Activated naive CD8-positive, alpha-beta T cell treated with anti-CD3 and anti-CD28 coated beads, Interleukin-2, amount 10 ng/mL, durations not matched to agents 7 days and 5 days (primary cell): Measurements from ENCODE around the gene SLC25A45. TPM values are rescaled to one million over a fixed set of nuclear protein-coding genes. Genes with fewer than 3 reads are reported as not detected.

ENCODE experiments used
- ATAC-seq: fragments of 150-1000 bp; cut with Tn5 transposase; one replicate; pipeline ENCODE4 v1.10.0; 2021; ENCODE audit warnings: low read depth, moderate library complexity
- POLR2A ChIA-PET: fragments of 350-600 bp; sonication (Branson Sonifier 250); formaldehyde crosslinking; loops from one replicate; lab custom pipeline; 2021; ENCODE audit warnings: antibody characterized with exemption; lab: Charles Lee
- DNase-seq: peaks from one replicate; pipeline ENCODE4 v3.0.0; 2021
- H3K27ac Mint-ChIP-seq: one replicate; pipeline ENCODE4 v1.8.0; 2022; ENCODE audit warnings: mild to moderate bottlenecking, mixed read lengths
- H3K27me3 Mint-ChIP-seq: one replicate; pipeline ENCODE4 v1.8.0; 2022; ENCODE audit warnings: mild to moderate bottlenecking, moderate library complexity, mixed read lengths
- H3K36me3 Mint-ChIP-seq: one replicate; pipeline ENCODE4 v1.8.0; 2021; ENCODE audit warnings: mild to moderate bottlenecking, mixed read lengths
- H3K4me1 Mint-ChIP-seq: one replicate; pipeline ENCODE4 v1.8.0; 2021; ENCODE audit warnings: mixed read lengths
- H3K4me3 Mint-ChIP-seq: one replicate; pipeline ENCODE4 v1.8.0; 2022; ENCODE audit warnings: mild to moderate bottlenecking, moderate library complexity, mixed read lengths
- H3K9me3 Mint-ChIP-seq: one replicate; pipeline ENCODE4 v1.8.0; 2021; ENCODE audit warnings: mixed read lengths
- total RNA-seq, 2 experiments: library from RNA; stranded (reverse); gene quantifications; one replicate each; pipeline ENCODE4 v1.2.3, GENCODE V29; 2021

The SLC25A45 gene
- total RNA-seq, 2 experiments from 2014 or later: 25.5 to 29.6 TPM

DNA sequence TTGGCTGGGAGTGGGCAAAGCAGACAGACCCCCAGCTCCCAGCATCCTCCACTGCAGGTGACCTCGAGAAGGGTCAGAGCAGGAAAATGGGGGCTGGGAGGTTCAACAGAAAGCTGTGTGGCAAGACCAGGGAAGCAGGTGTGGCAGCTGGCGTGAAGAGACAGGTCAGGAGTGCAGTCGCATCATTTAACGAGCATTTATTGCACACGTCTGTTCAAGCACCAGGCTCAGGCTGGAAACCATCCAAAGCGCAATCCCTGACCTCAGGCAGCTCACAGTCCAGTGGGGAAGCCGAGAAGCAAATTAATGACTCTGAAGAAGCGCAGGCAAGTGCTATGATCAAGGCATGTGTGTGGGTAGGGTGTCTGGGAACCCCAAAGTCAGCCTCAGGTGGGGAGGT lies 7.4 kb downstream of the SLC25A45 start:
- no peak overlapping the region for H3K27ac Mint-ChIP-seq
- no peak for ATAC-seq
- DNase-seq: no peak
- no peaks in the 10 kb centered on the region for H3K9me3 Mint-ChIP-seq
- no peaks in the 10 kb centered on the region for H3K27me3 Mint-ChIP-seq
- H3K4me1 Mint-ChIP-seq: no peaks in the 10 kb centered on the region
- no peak overlapping the region for H3K4me3 Mint-ChIP-seq
- POLR2A ChIA-PET: interaction anchor here (0.7 to 1.4 kb wide), 3 partner anchors 10 to 69 kb away, joined by 3 to 4 read pairs (median 3); no protein-coding TSS in a partner anchor
- no peaks in the 10 kb centered on the region for H3K36me3 Mint-ChIP-seq

DNA sequence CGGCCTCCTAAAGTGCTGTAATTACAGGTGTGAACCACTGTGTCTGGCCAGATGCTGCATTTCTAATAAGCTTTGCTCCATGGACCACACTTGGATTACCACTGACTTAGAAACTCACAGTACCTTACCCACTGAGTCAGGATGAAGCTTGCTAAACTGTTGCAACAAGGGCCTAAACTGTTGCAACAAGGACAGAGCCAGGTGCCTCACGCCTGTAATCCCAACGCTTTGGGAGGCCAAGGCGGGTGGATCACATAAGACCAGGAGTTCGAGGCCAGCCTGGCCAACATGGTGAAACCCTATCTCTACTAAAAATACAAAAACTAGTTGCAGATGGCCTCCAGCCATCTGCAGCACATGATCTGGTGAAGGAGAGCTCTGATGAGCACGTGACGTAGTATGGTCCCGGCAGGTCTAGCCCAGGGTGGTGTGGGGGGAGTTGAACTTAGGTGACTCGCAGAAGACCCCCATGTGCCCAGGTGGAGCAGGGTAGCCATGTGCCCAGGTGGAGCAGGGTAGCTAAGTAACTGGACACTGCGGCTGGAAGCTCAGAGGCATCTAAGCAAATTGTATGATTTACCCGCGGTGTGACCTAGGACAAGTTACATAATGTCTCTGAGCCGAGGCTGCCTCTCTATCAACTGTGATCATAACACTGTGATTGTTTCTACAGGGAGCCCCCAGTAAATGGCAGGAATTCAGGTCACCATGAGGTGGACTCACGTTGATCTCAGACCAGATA lies 8.4 kb downstream of the SLC25A45 start:
- ATAC-seq (no peak), DNase-seq (no peak)
- Mint-ChIP-seq H3K4me3 (no peak overlapping the region), H3K27ac (no peak overlapping the region), H3K9me3 (no peaks in the 10 kb centered on the region), H3K36me3 (no peaks in the 10 kb centered on the region), H3K4me1 (no peaks in the 10 kb centered on the region), H3K27me3 (no peaks in the 10 kb centered on the region)
- POLR2A ChIA-PET: interaction anchor here (1.3 to 1.6 kb wide), 2 partner anchors 13 to 128 kb away, joined by 3 read pairs; no protein-coding TSS in a partner anchor

DNA sequence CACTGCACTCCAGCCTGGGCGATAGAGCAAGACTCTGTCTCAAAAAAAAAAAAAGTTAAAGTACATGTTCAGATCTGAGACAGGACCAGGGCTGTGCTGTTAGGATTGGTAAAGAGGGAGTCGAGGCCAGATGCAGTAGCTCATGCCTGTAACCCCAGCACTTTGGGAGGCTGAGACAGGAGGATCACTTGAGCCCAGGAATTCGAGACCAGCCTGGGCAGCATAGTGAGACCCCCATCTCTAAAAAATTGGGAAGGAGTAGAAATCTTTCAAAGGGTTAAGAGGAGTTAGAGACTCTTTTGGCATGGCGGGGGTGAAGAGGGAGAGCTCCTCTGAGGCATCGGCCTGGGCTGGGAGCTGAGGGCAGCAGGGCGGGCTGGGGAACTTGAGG lies 11.8 kb downstream of the SLC25A45 start:
- no peak overlapping the region for H3K4me3 Mint-ChIP-seq
- POLR2A ChIA-PET: interaction anchor here (0.6 to 1.0 kb wide), 2 partner anchors 16 to 138 kb away, joined by 3 read pairs; partner anchors contain the start of gene FRMD8
- peaks cover 2% of the 10 kb centered on the region for H3K4me1 Mint-ChIP-seq
- DNase-seq (no peak), ATAC-seq (no peak)
- H3K27ac Mint-ChIP-seq: no peak overlapping the region
- H3K9me3 Mint-ChIP-seq: no peaks in the 10 kb centered on the region
- no peaks in the 10 kb centered on the region for H3K27me3 Mint-ChIP-seq
- H3K36me3 Mint-ChIP-seq: no peaks in the 10 kb centered on the region

DNA sequence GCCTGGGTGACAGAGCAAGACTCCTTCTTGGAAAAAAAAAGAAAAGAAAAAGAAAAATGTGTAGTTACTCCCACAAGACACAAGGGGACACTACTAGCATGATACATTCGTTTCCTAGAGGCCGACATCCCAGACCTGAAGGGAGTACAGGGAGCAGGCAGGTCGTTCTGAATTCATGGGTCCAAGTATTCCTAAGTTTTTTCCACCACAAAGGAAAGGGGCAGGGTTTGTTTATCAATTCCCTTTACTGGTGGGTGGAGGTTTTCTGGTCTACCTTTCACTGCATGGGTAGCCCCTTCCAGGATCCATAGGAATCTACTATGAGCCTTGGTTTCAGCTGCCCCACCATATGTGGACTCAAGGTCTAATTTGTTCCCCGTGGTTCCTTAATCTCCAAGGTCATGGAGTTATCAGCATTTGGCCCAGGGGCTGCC lies 16.1 kb downstream of the SLC25A45 start:
- POLR2A ChIA-PET: no interaction called here
- DNase-seq: no peak
- no peaks in the 10 kb centered on the region for H3K36me3 Mint-ChIP-seq

DNA sequence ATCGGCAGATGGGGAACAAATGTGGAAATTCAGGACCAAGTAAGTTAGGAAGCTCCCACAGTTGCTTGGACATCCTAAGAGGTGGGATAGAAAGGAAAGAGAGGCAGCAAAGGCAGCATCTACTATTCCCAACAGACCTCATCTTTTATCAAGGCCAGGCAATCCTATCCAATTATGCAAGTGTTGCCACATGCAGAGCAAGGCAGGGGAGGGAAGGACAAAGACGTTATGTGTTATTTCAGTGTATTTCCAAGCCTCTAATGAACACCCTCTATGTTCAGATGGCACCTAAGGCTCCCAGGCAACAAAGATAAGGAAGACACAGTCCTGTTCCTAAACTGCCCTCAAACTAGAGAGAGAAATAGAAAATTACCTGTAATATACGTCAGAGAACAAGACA lies 18.7 kb downstream of the SLC25A45 start:
- Mint-ChIP-seq H3K9me3 (no peaks in the 10 kb centered on the region), H3K27ac (no peak overlapping the region), H3K4me1 (peaks cover 4% of the 10 kb centered on the region), H3K4me3 (no peak overlapping the region), H3K27me3 (no peaks in the 10 kb centered on the region), H3K36me3 (no peaks in the 10 kb centered on the region)
- DNase-seq: no peak
- POLR2A ChIA-PET: no interaction called here
- no peak for ATAC-seq

More for the DNA sequence above, 16.1 kb downstream of the SLC25A45 start:
- no peaks in the 10 kb centered on the region for H3K27me3 Mint-ChIP-seq
- peak; percentile 66 for ATAC-seq
- H3K4me1 Mint-ChIP-seq: peaks cover 4% of the 10 kb centered on the region
- H3K9me3 Mint-ChIP-seq: no peaks in the 10 kb centered on the region
- H3K27ac Mint-ChIP-seq: no peak overlapping the region
- no peak overlapping the region for H3K4me3 Mint-ChIP-seq

DNA sequence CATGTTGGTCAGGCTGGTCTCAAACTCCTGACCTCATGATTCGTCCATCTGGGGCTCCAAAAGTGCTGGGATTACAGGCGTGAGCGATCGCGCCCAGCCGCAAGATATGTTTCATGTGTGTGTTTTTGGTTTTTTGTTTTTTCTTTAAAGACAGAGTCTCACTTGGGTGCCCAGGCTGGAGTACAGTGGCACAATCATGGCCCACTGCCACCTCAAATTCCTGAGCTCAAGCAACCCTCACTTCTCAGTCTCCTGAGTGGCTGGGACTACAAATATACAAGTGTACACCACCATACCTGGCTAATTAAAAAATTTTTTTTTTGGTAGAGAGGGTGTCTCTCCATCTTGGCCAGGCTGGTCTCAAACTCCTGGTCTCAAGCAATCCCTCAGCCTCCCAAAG lies 19.5 kb downstream of the SLC25A45 start:
- Mint-ChIP-seq H3K4me3 (no peak overlapping the region), H3K27ac (no peak overlapping the region), H3K9me3 (no peaks in the 10 kb centered on the region), H3K36me3 (no peaks in the 10 kb centered on the region), H3K27me3 (no peaks in the 10 kb centered on the region), H3K4me1 (peaks cover 5% of the 10 kb centered on the region)
- ATAC-seq (no peak), DNase-seq (no peak)
- POLR2A ChIA-PET: no interaction called here

DNA sequence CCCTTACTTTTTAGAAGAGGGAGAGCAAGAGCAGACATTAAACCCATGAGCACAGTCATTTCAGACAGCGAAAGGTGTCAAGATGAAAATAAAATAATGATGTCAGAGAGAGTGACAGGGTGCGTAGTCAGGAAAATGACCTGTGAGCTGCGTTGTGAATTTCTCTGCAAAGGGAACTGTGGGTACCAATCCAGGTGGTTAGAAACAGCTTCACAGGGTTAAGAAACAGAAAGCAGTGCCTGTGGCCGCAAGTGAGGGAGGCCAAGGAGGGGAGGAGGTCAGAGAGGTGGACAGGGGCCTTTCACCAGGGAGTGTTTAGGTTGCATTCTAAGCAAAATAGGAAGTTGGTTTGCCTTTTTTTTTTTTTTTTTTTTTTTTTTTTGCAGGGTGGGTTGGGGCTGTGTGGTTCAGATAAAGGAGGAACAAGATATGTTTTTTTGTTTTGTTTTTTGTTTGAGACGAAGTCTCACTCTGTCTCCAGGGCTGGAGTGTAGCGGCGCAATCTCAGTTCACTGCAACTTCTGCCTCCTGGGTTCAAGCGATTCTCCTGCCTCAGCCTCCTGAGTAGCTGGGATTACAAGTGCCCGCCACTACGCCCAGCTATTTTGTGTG lies 20.0 kb downstream of the SLC25A45 start:
- ATAC-seq: no peak
- POLR2A ChIA-PET: no interaction called here
- Mint-ChIP-seq H3K4me1 (peaks cover 6% of the 10 kb centered on the region), H3K9me3 (no peaks in the 10 kb centered on the region), H3K27me3 (no peaks in the 10 kb centered on the region), H3K36me3 (no peaks in the 10 kb centered on the region), H3K27ac (no peak overlapping the region), H3K4me3 (no peak overlapping the region)
- DNase-seq: no peak

DNA sequence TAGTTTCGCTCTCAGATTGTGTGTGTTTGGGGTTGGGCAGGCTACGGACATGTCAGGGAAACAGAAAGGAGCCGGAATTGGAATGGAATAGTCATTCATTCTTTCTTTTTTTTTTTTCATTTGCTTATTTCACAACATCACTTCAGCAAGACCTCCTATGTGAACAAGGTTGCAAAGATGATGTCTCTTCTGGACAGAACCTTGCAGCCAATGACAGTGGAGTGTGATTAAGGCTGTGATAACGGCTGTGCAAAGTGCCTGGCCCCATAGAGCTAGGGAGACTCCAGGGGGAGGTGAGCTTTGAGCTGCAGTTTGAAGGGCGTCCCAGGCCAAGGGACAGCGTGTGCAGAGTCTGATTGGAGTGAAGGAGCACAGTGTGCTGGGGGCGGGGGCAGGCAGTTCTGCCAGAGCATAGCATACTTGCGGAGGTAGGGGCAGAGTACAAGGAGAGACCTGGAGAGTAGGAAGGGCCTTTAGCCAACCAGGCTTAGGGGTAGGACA lies 24.5 kb downstream of the SLC25A45 start:
- Mint-ChIP-seq H3K36me3 (no peaks in the 10 kb centered on the region), H3K4me1 (peaks cover 15% of the 10 kb centered on the region), H3K27ac (no peak overlapping the region), H3K27me3 (no peaks in the 10 kb centered on the region), H3K4me3 (no peak overlapping the region), H3K9me3 (no peaks in the 10 kb centered on the region)
- DNase-seq (no peak), ATAC-seq (no peak)
- POLR2A ChIA-PET: interaction anchor here (2.8 kb wide), 1 partner anchor 24 kb away, joined by 15 read pairs; the partner anchor contains the start of gene DPF2

DNA sequence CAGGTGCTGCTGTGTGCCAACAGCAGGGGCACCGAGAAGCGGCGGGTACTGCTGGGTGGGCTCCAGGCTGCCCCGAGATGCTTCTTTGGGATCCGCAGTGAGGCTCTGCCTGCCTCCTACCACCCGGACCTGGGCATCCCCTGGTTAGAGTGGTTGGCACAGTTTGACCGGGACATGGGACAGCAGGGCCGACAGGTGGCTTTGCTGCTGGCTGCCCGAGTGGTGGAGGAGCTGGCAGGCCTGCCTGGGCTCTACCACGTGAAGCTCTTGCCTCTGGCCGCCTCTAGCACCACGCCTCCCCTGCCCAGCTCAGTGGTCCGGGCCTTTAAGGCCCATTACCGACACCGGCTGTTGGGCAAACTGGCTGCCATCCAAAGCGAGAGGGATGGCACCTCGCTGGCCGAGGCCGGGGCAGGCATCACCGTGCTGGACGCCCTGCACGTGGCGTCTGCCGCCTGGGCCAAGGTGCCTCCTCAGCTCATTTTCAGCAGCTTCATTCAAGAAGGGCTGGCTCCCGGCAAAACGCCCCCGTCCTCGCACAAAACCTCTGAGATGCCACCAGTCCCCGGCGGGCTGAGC lies 26.0 kb downstream of the SLC25A45 start:
- Mint-ChIP-seq H3K4me3 (peak overlapping the region; percentile 51), H3K4me1 (peaks cover 14% of the 10 kb centered on the region), H3K27me3 (no peaks in the 10 kb centered on the region), H3K27ac (no peak overlapping the region), H3K9me3 (no peaks in the 10 kb centered on the region), H3K36me3 (peaks cover 7% of the 10 kb centered on the region)
- no peak for ATAC-seq
- no peak for DNase-seq
- POLR2A ChIA-PET: interaction anchor here (0.7 to 2.8 kb wide), 5 partner anchors 13 to 145 kb away, joined by 3 to 15 read pairs (median 3); partner anchors contain the start of gene DPF2

DNA sequence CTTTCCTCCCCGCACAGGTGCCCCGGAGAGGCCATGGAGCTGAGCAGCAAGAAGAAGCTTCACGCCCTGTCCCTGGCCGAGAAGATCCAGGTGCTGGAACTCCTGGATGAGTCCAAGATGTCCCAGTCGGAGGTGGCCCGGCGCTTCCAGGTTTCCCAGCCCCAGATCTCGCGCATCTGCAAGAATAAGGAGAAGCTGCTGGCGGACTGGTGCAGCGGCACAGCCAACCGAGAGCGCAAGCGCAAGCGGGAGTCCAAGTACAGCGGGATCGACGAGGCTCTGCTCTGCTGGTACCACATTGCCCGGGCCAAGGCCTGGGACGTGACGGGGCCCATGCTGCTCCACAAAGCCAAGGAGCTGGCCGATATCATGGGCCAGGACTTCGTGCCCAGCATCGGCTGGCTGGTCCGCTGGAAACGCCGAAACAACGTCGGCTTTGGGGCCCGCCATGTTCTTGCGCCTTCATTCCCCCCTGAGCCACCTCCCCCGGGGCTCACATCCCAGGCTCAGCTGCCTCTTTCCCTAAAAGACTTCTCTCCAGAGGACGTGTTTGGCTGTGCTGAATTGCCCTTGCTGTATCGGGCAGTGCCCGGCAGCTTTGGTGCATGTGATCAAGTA lies 26.6 kb downstream of the SLC25A45 start:
- POLR2A ChIA-PET: interaction anchor here (0.7 to 2.8 kb wide), 8 partner anchors 12 to 146 kb away, joined by 3 to 15 read pairs (median 3); partner anchors contain the start of genes DPF2 and MALAT1
- H3K27ac Mint-ChIP-seq: peak overlapping the region; percentile 91
- no peaks in the 10 kb centered on the region for H3K27me3 Mint-ChIP-seq
- H3K36me3 Mint-ChIP-seq: peaks cover 7% of the 10 kb centered on the region
- no peak for ATAC-seq
- no peak for DNase-seq
- no peaks in the 10 kb centered on the region for H3K9me3 Mint-ChIP-seq
- peaks cover 14% of the 10 kb centered on the region for H3K4me1 Mint-ChIP-seq
- peak overlapping the region; percentile 93 for H3K4me3 Mint-ChIP-seq

DNA sequence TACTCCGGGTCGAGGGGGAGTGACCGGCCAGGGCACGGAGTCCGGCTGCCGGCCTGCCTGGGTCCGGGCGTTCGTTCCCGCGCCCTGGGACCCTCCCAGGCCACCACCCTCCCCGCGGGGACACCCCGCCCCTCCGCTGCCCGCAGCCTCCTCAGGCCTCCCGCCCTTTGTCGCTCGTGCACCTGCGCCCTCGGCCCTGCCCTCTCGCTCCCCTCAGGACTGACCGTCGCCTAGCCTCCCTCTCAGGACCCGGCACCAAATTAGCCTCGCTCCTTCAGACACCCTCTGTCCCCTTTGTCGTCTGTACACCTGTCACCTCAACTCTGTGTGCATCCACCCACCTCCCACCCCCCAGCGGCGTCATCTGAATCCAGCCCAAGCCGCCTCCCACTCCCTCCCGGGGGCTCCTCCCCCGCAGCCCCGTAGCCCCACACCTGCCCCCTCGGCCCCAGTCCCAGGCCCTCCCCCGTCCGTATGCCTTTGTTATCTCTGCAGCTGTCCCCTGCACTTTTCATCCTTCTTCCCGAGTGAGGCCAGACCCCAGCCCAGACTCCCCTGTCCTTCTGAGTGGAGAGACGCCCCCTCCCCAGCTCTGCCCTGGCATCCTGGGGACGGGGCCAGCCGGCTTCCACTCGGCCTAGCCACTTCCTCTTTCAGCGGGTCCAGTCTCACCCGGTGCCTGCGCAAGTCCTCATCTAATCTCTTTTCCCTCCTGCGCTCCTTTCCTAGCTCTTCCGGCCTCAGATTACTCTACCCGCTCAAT lies 27.3 kb downstream of the SLC25A45 start:
- H3K9me3 Mint-ChIP-seq: no peaks in the 10 kb centered on the region
- H3K4me1 Mint-ChIP-seq: peaks cover 14% of the 10 kb centered on the region
- H3K36me3 Mint-ChIP-seq: peaks cover 7% of the 10 kb centered on the region
- POLR2A ChIA-PET: interaction anchor here (0.7 to 2.8 kb wide), 7 partner anchors 11 to 147 kb away, joined by 3 to 15 read pairs (median 3); partner anchors contain the start of genes DPF2 and MALAT1
- DNase-seq (no peak), ATAC-seq (peak; percentile 22)
- H3K27me3 Mint-ChIP-seq: no peaks in the 10 kb centered on the region
- peak overlapping the region; percentile 93 for H3K4me3 Mint-ChIP-seq
- peak overlapping the region; percentile 91 for H3K27ac Mint-ChIP-seq

DNA sequence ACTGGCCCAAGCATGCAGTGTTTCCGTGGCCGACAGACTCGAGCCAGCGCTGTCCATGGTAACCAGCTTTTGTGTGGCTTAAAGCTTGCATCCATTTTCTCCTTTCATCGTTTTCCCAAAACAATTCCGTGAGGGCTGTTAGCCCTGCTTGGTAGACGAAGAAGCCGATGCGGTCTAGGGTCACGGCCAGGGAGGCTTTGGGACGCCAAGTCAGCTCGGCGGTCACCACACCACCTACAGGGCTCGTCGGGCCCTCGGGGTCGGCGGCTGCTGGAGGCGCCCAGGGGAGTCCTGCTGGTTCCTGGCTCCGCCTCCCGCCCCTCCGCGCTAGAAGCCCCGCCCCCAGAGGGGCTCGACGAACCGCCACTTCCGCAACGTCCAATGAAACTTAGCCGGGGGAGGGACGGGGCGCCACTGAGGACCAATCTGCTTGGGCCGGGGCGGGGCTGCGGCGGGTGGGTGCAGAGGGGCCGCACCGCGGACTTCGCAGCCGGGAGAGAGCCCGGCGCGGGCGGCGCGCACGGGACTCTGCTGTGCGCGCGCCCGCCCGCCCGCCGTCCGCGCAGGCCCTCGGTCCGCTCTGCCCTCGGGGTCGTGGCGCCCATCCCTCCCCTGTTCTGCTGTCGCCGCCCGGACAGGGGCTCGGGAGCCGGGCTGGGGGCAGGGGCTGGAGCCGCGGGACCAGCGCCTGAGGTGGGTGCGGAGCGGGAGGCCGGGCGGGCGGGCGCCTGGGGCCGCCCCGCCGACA lies 28.0 kb downstream of the SLC25A45 start, which contains the start of gene TIGD3:
TSS of gene TIGD3 (plus strand) at position 487 of the 748 bp plus-strand sequence. CDS start 1,058 bp downstream, outside the sequence.
- Mint-ChIP-seq H3K27me3 (no peaks in the 10 kb centered on the region), H3K4me3 (peak within 1 kb of the TSS; percentile 93), H3K4me1 (peaks cover 14% of the 10 kb centered on the region), H3K9me3 (no peaks in the 10 kb centered on the region), H3K36me3 (peaks cover 7% of the 10 kb centered on the region), H3K27ac (peak within 1 kb of the TSS; percentile 91)
- POLR2A ChIA-PET: interaction anchor here (0.7 to 1.1 kb wide), 2 partner anchors 21 to 212 kb away, joined by 3 to 4 read pairs; partner anchors contain the start of gene DPF2
- peak; percentile 97 for DNase-seq
- peak; percentile 97 for ATAC-seq
